DLD1 (cell line): ENCODE results near the gene CRYGN.

ENCODE experiments used
- in situ Hi-C: cut with HindIII; loops from 2 replicates; pipeline ENCODE4 v1.10.0; 2017; ENCODE audit warnings: low sequenced_read_pairs

Gene CRYGN, protein sequence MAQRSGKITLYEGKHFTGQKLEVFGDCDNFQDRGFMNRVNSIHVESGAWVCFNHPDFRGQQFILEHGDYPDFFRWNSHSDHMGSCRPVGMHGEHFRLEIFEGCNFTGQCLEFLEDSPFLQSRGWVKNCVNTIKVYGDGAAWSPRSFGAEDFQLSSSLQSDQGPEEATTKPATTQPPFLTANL

DNA sequence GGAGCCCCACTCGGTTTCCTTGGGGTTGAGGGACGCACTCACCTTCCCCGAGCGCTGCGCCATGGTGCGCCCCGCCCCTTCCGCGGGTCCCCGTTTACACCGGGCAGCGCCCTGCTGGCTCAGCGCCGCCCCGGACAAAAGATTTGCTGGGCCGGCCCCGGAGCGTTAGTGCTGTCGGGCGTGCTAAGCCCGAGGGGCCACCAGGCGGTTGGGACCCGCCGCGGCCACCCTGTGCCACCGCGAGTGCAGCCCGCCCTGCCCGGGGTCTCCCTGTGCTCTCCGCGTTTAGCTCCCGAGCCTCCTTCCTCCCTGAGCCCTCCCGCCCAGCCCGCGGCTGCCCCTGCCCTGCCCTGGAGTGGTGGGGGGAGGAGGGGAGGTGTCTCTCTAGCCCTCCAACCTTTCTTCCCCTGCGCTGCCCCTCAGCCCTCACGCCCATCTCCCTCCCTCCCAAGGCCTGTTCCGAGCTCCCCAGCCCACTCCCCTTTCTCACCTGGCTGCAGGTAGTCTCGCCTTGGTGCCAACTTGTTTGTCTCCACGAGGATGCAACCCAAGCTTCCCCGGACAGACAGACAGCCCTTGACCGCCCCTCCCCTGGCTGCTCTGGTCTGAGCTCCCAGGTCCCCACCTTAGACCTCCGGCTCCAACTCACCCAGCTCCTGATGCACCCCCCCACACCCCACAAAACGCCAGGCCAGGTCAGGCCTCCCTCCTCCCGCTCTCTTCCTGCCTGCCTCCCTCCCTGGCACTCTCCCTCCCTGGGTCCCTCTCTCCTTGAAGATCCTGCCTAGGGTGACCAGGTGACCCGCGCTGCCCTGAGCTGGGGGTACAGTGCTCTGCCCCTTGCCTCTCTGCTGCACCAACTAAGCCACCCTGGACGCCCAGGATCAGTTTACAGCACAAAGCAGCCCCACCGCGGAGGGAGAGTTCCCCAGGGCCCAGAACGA, at the start of gene CRYGN:
TSS of gene CRYGN (minus strand) at position 287 of the 944 bp plus-strand sequence. CDS start at position 63, 224 bp downstream.
- in situ Hi-C loops: loop anchor here (5.0 kb wide), 2 partner anchors 73 to 128 kb away; no protein-coding TSS in a partner anchor

DNA sequence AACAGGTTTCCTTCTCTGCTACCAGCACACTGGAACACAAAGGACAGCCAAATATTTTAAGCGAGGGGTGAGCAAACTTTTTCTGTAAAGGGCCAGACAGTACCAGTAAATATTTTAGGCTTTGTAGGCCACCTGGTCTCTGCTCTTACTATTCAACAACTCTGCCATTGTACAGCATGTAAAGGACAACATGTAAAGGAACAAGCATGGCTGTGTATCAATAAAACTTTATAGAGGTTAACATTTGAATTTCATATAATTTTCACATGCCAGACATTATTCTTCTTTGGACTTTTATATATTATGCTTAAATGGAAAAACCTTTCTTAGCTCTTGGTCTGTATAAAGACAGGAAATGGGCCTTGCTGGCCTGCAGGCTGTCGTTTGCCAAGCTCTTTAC, 49.6 kb upstream of the CRYGN start:
- in situ Hi-C loops: no loop called here

DNA sequence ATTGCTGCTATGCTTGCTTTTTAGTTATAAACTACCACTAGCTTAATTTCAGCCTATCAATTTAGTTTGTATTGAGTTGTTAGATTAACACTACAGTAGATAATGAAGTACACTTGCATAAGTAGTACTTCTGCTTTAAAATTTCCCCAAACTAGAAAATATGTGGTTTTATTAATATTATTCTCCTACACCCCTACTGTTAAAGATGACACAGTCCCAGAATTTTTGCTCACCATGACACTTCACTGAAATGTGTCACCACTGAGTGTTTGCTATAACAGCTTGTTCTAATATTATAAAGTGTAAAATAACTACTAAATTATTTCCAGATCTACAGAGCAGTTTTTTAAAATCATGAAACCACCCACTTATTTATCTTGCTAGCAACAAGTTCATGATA, 48.2 kb upstream of the CRYGN start:
- in situ Hi-C loops: no loop called here

DNA sequence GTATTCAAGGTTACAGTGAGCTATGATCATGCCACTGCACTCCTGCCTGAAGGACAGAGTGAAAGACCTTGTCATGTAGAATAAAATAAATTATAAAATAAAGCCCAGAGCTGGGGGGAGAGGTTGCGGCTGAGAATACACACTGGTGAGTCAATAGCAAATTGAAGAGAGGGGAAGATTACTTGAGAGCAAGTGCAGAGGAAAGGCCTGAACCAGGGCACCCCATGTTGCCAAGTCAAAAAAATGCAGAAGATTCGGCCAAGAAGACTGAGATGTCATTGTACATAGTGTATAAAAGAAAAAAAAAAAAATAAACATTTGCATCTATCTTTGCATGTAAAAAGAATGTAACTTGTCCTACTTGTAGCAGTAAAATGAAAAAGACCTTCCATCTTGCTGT, 47.3 kb upstream of the CRYGN start:
- in situ Hi-C loops: no loop called here

DNA sequence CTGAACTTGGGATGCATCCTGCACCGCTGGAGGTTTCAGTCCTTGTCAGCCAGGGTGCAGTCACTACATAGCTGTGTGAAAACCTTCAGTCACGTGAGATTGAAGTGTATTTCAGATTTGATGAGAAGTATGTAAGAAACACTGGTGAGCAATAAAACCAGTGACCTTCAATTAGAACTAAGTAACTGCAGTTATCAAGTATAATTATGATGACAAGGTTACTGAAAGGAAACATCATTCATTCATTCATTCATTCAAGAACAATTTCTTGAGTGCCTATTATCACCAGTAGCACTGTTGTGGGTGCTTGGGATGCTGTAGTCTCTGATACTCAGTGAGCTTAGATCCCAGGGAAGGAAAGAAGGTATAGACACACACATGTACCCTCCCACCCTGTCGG, 46.1 kb upstream of the CRYGN start:
- in situ Hi-C loops: no loop called here

DNA sequence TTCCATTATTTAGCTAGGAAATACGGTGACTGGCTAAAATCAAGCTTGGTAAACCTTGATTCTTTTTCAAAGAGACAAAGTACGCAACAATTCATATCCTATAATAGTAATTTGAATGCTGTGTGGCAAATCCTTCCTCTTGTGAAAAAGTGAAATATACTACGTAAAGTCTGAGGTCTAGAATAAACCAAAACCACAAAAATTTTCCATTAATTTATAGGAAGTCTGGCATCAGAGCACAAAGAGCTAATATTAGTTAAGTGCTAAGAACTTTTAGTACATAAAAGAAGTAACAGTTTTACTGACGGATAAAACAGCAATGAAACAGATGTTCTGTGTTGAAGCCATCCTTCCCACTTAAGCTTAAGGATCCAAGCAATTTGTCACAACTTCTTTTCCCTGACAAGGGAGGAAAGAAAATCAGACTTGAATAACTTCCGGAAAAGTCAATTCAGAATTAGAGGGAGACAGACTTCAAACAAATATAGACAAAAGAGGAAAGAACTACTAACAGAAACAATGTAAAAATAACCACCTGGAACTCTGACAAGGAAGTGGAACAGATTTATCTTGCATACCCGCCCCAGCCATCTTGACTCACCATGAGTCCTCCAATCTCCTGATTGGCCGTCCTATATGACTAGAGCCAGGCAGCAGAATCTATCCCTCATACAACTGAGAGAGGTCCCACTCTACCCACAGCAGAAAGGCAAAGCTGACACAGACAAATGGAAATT, 45.2 kb upstream of the CRYGN start:
- in situ Hi-C loops: no loop called here

DNA sequence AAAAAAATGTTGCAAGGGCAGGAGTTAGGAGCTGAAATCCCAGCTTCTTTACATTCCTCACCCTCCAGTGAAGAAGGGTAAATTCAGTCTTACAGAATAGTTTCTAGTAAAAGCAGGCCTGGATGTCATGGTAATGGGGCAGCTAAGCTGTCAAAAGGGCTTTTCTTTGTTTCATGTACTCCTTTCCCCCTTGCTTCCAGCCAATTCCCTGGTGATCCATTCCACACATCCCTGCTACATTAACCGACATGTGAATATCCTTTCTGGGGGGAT, 43.7 kb upstream of the CRYGN start:
- in situ Hi-C loops: no loop called here

DNA sequence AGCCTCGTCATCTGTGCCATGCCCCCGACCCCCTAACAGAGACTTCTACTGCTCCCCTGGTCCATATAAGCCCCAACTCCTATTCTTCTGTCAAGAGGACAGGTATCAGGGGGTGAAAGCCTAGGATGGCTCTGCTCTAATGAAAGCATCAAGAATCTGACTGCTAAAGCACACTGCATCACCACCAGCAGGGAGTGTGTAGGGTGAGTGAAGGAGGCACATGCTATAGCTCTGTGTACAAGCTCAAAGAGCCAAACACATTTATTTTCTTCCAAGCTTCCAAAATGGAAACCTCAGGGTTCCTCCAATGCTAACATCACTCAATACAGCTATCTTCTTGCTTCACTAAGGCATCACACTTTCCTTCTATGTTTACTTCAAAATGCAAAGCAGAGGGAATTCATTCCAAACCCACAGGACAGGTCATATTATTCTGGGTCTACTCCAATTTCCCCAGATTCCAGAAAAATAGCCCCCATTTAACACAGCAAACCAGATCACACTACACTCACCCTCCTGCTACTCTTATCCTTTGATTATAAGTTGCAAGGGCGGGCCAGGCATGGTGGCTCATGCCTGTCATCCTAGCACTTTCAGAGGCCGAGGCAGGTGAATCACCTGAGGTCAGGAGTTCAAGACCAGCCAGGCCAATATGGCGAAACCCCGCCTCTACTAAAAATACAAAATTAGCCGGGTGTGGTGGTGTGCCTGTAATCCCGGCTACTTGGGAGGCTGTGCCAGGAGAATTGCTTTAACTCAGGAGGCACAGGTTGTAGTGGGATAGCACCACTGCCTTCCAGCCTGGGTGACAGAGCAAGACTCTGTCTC, 43.2 kb upstream of the CRYGN start:
- in situ Hi-C loops: no loop called here

DNA sequence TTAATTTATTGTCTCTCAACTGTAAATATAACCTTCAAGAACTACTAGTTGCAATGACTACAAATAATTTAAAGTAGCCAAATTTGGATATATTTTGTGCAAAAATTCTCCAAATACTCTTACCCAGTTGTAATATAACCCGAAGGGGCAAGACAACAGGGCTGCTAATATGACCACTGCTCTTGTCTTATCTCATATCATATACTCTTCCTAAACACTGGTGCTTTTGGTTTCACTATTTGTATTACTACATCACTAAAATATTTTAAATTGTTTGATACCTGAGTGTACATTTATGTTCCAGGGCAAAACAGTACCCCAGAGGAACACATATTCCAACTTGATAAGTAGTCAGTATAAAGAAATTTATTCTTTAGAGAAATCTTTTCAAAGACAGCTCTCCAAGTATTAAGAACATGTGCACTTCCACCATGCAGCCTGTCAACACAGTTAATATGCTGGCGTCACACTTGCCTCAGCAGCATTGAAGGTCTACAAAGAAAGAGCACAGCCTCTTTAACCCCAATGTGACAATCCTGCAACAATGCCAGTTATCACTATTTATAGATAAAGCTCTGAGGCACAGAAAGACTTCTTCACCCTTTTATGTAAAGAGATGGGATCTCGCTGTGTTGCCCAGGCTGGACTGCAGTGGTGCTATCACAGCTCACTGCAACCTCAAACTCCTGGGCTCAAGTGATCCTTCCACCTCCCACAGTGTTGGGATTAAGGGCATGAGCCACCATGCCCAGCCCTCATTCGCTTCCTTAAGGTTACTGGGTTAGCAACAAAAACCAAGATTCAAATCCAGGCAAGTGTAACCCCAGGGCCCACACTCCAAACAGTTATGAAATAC, 41.9 kb upstream of the CRYGN start:
- in situ Hi-C loops: no loop called here

DNA sequence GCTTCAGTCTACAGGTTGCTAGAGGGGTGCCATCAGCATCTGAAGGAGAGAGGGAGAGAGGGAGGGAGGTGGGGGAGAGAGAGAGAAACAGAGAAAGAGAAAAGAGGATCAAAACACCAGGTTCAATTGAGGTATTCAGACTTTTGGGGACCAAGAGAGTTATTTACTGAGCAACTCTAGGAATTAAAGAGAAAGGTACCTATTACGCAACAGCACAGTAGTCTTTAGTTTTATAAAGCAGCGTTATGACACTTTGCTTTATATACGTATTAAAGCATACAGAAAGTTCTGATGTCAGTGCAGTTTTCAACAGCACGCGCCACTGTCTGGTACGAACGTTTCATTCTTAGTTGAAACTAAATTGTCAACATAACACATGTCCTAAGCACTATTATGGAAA, 37.9 kb upstream of the CRYGN start:
- in situ Hi-C loops: no loop called here

DNA sequence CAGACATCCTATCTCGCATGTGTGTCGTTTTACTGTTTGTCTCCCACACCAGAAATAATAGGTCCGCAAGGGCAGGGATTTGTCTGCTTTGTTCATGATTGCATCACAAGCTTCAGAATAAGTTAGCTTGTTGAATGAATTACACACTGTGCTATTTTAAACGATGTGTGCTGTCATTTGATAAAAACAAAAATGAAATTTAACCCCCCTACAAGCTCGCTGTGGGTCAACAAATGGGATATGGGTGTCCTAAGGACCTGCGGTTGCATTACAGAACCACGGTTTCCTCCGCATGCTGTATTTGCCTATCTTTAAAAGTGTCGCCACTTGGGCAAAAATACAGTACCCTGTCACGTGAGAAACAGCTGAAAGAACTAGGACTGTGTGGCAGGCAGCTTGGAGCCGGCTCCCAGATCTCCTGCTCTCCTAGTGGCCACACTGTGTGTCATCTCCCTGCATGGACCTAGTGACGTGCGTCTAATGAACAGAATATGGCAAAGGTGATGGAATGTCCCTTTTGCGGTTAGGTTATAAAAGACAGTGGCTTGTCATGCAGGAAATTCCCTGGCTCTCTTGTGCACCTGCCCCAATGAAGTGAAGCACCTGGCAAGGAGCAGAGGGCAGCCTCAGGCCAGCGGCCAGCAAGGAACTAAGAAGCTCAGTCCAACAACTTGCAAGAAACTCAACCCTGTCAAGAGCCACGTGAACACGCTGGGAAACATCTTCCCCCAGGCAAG, 32.9 kb upstream of the CRYGN start:
- in situ Hi-C loops: no loop called here

DNA sequence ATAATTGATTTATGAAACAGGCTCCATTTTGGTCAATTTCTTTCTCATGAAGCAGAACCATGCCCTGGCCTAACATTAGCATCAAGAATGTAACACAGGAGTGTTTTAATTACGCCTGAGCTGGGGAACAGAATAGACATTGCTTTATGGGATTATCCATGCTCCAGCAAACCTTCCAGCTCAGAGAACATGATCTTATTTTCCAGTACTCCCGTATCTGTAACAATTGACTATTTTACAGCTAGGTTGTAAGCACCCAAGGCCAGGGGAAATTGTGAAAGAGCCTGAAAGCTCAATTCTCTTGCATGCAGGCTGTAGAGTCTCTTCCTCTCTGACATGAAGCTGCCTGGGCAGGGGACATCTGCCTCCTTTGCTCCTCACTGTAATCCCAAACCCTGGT, 30.8 kb upstream of the CRYGN start:
- in situ Hi-C loops: no loop called here

DNA sequence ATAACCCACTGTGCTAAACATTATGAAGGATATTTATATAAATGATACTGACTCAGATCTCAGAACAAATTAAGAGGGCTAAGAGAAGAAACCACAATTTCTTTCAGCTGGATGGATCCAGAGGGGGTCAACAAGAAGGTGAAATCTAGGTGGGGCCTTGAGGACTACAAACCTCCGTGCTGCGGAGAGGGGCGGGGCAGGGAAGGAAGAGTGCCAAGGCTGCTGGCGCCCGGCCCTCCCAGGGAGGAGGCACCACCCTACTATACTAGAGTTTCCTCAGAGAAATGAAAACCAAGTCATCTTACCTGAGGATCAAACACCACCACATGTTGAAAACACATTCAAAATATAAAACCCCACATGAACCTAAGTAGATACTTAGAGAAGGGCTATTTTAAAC, 29.3 kb upstream of the CRYGN start:
- in situ Hi-C loops: no loop called here

DNA sequence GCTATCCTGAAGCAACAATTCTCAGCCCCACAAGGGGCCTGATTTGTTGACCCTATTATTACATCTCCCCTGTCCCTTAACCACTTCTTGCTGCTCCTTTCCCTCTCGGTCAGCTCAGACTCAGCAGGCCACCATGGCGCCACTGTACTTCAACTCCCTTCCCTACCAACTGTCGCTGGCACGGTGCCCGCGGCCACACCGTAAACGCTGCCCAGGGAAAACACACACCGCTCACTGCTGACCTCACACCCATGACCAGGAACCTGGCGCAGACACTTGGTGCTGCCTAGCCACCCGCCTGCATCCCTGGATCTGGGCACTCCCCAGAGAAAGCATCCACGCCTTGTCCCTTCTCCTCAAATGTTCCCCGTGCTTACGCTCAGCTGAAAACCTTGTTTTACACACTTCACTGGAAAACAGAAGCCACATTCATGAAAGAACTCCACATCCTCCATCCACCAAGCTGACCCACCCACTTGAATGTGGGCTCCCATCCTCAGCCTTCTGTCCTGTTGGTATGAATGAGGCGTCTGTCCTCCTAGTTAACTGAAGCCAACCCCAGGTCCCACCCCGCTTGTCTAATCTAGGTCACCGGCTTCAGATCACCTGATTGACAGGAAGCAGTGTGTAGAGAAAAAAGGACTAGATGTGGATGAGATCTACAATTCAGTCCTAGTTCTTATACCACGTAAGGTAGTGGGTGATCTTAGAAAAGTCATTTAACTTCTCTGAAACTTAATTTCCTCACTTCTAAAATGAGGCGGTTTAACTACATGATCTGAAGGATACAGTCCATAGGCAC, 28.5 kb upstream of the CRYGN start:
- in situ Hi-C loops: no loop called here

DNA sequence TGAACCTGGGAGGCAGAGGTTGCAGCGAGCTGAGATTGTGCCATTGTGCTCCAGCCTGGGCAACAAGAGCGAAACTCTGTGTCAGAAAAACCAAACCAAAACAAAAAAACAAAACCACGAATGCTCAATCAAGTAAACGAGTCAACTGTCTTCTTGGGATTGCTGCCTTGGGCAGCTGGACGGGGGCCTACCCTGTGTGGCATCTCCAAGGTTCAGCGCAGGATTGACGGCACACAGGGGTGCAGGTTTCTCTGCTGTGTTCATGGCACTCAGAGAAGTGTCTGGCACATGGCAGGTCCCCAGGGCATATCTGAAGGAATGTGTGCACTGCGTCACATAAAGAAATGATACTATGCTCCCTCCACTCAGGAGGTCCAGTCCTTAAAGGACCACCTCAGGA, 25.2 kb upstream of the CRYGN start:
- in situ Hi-C loops: no loop called here

DNA sequence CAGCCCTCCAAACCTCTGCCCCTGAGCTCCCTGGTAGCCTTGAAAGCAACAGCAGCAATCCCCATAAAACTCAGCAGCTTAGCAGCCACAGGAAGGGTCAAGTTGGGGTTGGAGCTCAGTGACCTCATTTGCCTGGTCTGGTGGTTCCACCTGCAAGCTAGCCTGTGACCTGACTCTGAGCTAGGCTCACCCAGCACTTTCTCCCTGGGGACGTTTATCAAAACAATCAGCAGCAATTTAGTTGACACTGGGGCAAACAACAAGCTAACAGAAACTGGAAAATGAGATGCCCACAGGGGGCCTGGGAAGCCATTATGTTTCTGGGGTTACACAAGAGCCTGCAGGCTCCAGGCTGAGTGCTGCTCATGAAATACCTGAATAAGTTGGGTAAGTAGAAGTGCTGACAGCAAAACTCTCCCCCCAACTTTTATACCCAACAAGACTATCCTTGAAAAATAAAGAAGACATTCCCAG, 22.4 kb upstream of the CRYGN start:
- in situ Hi-C loops: no loop called here

DNA sequence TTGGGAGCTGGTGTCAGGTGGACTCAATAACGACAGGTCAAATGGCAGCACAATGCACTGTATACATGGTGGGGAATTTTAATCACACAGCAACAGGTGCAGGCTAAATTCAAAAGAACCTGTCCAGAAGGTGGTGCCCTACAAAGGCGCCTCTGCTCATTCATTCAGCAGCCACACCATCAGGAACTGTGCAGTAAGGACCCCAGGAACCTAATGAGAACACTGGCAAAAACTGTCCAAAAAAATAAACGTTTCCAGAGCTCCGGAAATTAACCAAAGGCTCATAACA, 21.9 kb upstream of the CRYGN start:
- in situ Hi-C loops: no loop called here

DNA sequence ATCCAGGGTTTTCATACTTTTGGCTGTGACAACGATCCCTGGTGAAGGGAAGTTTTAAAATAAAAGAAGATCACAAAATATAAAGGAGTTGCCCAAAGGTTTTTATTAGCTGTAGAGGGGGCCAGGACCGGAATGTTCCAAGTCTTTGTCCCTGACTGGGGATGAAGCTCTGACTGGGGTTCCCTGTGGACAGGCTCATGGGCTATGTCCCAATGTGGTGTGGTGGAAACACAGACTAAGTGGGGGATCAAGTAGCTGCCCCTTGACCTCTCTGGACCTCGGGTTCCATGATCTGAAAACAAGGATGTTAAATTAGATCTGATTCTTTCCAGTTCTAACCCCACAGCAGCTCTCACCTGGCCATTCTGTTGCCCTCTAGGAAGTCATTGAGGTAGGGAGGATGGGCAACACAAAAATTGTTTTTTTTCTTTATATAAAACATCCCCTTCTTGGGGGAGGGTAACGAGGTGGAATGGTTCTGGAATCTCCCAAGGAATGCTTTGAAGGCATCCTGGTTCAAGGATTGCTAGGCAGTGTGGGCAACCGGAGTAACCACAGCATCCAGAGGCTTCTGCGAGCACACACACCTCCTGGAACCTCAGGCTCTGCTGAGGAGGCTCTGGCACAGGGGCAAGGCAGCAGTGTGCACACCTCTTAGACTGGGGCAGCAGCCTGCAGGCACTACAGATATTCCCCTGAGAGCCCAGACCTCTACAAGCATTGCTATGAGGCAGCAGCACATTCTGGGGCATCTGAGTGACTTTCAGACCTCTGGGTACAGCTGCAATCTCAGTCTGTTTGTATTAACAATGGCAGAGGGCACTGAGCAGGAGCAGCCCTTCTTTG, 21.4 kb upstream of the CRYGN start:
- in situ Hi-C loops: no loop called here
